ENCODE results near the gene GPR34. TPM values are rescaled to one million over a fixed set of nuclear protein-coding genes. Genes with fewer than 3 reads are reported as not detected.

The GPR34 gene
- total and polyA plus RNA-seq, 9 of the 15 experiments (the other 6 are each of a cell fraction or from before 2014, with no cell fraction given): 0.13 TPM; not detected in 8

DNA sequence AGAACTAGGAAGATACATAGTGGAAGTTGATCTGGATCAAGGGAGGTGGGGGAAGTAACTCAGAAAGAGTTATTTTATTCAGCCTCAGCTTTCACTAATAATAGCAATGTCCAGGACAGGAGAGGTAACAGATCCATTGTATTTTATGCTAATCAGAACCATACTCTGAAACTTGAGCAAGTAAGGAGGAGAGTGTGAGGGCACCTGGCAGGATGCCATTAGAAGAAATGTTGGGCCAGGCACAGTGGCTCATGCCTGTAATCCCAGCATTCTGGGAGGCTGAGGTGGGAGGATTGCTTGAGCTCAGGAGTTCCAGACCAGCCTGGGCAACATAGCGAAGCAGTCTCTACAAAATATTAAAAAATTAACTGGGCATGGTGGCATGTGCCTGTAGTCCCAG is 16.3 kb downstream of the GPR34 start:
- Histone ChIP-seq H3K27ac (ENCODE audit: extremely low read depth, low read depth, low read length) (no peak overlapping the region), H3K4me3 (no peak overlapping the region), H3K9me3 (replicated peaks; ENCODE audit: control insufficient read depth, insufficient read depth, low read depth, low read length) (no peaks in the 10 kb centered on the region), H3K27me3 (ENCODE audit: control insufficient read depth in 2 of 2, insufficient read depth in 2 of 2, low read length in 2 of 2) (no peaks in the 10 kb centered on the region), H2AFZ (ENCODE audit: low read depth, low read length) (no peak overlapping the region), H3K4me1 (replicated peaks in 1 of 2; ENCODE audit: control insufficient read depth in 2 of 2, insufficient read depth in 2 of 2, low read length in 2 of 2) (no peaks in the 10 kb centered on the region), H3K9me1 (ENCODE audit: control insufficient read depth, insufficient read depth, low read length) (no peaks in the 10 kb centered on the region), H3K79me2 (ENCODE audit: control insufficient read depth, insufficient read depth, low read length) (no peaks in the 10 kb centered on the region), H4K20me1 (replicated peaks; ENCODE audit: control insufficient read depth, insufficient read depth, low read length) (no peaks in the 10 kb centered on the region), H3K36me3 (ENCODE audit: control insufficient read depth, insufficient read depth, low read length) (no peaks in the 10 kb centered on the region), H3K4me2 (ENCODE audit: insufficient read depth, low read length) (no peak overlapping the region), H3K9ac (ENCODE audit: insufficient read depth in 1 of 2, low read depth in 2 of 2, low read length in 2 of 2) (no peak overlapping the region)
- ChIA-PET POLR2A (no interaction called here), CTCF (ENCODE audit: low intra/inter-chr PET ratio) (no interaction called here)
- ATAC-seq: no peak
- in situ Hi-C loops (cut with MboI): no loop called here
- intact Hi-C loops (cut with micrococcal nuclease): no loop called here
- no peak for DNase-seq (ENCODE audit: extremely low read depth in 1 of 4, low spot score in 3 of 4)
- no TSS peak for BruUV-seq (replicated peaks)
- 13% methylated on average over 1 of the region's 1 CpG for WGBS (ENCODE audit: insufficient coverage, low coverage, missing lambda C conversion rate)
- FAIRE-seq: no peak
- TF ChIP-seq, protein P1, sequence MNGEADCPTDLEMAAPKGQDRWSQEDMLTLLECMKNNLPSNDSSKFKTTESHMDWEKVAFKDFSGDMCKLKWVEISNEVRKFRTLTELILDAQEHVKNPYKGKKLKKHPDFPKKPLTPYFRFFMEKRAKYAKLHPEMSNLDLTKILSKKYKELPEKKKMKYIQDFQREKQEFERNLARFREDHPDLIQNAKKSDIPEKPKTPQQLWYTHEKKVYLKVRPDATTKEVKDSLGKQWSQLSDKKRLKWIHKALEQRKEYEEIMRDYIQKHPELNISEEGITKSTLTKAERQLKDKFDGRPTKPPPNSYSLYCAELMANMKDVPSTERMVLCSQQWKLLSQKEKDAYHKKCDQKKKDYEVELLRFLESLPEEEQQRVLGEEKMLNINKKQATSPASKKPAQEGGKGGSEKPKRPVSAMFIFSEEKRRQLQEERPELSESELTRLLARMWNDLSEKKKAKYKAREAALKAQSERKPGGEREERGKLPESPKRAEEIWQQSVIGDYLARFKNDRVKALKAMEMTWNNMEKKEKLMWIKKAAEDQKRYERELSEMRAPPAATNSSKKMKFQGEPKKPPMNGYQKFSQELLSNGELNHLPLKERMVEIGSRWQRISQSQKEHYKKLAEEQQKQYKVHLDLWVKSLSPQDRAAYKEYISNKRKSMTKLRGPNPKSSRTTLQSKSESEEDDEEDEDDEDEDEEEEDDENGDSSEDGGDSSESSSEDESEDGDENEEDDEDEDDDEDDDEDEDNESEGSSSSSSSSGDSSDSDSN (IDR thresholded peaks at IDR 0.05; ENCODE audit: borderline replicate concordance in 1 of 2, low read depth in 2 of 2, low read length in 2 of 2): no peak
- TF ChIP-seq, protein P2, sequence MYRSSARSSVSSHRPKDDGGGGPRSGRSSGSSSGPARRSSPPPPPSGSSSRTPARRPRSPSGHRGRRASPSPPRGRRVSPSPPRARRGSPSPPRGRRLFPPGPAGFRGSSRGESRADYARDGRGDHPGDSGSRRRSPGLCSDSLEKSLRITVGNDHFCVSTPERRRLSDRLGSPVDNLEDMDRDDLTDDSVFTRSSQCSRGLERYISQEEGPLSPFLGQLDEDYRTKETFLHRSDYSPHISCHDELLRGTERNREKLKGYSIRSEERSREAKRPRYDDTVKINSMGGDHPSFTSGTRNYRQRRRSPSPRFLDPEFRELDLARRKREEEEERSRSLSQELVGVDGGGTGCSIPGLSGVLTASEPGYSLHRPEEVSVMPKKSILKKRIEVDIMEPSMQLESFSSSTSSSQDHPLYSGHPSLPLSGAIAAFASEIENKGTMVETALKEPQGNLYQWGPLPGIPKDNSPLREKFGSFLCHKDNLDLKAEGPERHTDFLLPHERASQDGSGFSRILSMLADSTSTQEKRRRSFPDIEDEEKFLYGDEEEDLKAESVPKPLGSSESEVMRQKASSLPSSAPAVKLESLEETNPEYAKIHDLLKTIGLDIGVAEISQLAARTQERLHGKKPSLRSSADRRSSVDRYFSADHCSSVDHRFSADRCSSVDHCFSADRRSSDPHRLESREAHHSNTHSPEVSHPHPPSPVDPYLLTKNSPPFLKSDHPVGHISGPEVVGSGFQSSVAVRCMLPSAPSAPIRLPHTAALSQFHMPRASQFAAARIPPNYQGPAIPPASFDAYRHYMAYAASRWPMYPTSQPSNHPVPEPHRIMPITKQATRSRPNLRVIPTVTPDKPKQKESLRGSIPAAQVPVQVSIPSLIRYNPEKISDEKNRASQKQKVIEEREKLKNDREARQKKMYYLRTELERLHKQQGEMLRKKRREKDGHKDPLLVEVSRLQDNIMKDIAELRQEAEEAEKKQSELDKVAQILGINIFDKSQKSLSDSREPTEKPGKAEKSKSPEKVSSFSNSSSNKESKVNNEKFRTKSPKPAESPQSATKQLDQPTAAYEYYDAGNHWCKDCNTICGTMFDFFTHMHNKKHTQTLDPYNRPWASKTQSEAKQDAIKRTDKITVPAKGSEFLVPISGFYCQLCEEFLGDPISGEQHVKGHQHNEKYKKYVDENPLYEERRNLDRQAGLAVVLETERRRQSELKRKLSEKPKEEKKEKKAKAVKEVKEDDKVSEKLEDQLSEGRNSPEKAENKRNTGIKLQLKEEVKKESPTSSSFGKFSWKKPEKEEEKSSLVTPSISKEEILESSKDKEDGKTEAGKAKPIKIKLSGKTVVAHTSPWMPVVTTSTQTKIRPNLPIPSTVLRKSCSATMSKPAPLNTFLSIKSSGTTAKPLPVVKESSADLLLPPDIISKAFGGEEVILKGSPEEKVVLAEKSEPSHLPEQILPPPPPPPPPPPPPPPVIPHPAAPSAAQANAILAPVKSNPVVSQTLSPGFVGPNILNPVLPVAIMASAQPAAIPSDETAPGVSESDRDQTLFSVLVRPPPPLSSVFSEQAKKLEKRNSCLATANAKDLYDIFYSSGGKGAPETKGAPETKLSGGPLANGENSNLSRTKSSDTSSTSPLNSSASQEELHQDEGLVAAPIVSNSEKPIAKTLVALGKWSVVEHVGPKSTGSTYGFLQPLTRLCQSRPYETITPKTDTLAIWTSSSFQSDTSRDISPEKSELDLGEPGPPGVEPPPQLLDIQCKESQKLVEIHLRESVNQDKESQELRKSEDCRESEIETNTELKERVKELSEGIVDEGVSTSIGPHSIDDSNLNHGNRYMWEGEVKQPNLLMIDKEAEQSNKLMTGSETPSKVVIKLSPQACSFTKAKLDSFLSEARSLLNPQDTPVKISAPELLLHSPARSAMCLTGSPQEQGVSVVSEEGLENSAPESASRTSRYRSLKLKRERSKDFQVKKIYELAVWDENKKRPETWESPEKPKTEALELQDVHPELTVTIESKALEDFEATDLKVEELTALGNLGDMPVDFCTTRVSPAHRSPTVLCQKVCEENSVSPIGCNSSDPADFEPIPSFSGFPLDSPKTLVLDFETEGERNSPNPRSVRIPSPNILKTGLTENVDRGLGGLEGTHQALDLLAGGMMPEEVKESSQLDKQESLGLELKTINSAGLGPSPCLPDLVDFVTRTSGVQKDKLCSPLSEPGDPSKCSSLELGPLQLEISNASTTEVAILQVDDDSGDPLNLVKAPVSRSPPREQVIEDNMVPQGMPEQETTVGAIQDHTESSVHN (IDR thresholded peaks at IDR 0.05; ENCODE audit: borderline replicate concordance in 1 of 2, low read depth in 1 of 2): no peak
- no peak for TF ChIP-seq SRSF3 (IDR thresholded peaks at IDR 0.05; ENCODE audit: insufficient read depth, low read length)
- no peak for TF ChIP-seq CHD4 (IDR thresholded peaks at IDR 0.05; ENCODE audit: insufficient read depth, insufficient replicate concordance, low read depth, low read length, poor library complexity, severe bottlenecking)
- TF ChIP-seq, protein P3, sequence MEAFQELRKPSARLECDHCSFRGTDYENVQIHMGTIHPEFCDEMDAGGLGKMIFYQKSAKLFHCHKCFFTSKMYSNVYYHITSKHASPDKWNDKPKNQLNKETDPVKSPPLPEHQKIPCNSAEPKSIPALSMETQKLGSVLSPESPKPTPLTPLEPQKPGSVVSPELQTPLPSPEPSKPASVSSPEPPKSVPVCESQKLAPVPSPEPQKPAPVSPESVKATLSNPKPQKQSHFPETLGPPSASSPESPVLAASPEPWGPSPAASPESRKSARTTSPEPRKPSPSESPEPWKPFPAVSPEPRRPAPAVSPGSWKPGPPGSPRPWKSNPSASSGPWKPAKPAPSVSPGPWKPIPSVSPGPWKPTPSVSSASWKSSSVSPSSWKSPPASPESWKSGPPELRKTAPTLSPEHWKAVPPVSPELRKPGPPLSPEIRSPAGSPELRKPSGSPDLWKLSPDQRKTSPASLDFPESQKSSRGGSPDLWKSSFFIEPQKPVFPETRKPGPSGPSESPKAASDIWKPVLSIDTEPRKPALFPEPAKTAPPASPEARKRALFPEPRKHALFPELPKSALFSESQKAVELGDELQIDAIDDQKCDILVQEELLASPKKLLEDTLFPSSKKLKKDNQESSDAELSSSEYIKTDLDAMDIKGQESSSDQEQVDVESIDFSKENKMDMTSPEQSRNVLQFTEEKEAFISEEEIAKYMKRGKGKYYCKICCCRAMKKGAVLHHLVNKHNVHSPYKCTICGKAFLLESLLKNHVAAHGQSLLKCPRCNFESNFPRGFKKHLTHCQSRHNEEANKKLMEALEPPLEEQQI (IDR thresholded peaks at IDR 0.05): no peak
- TF ChIP-seq, protein P4, sequence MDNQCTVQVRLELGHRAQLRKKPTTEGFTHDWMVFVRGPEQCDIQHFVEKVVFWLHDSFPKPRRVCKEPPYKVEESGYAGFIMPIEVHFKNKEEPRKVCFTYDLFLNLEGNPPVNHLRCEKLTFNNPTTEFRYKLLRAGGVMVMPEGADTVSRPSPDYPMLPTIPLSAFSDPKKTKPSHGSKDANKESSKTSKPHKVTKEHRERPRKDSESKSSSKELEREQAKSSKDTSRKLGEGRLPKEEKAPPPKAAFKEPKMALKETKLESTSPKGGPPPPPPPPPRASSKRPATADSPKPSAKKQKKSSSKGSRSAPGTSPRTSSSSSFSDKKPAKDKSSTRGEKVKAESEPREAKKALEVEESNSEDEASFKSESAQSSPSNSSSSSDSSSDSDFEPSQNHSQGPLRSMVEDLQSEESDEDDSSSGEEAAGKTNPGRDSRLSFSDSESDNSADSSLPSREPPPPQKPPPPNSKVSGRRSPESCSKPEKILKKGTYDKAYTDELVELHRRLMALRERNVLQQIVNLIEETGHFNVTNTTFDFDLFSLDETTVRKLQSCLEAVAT (IDR thresholded peaks at IDR 0.05): no peak

Measured in K562 (cell line).